HCT116 (cell line): ENCODE results near the gene ERGIC1. TPM values are rescaled to one million over a fixed set of nuclear protein-coding genes. Genes with fewer than 3 reads are reported as not detected.

Source experiments
- ATAC-seq: fragments of 200-7000 bp; cut with Tn5 transposase; 2 replicates; pipeline ENCODE4 v1.9.1; 2020; ENCODE audit warnings: mild to moderate bottlenecking, moderate library complexity
- BruUV-seq: library from RNA; stranded (reverse); fragments of 400-500 nt; replicated peaks from 2 replicates; lab custom pipeline; 2021; lab: Mats Ljungman, UMichigan
- CTCF ChIA-PET: fragments of 300-600 bp; sonication (Branson Sonifier 250); formaldehyde crosslinking; loops from one replicate; lab custom pipeline; 2021; ENCODE audit warnings: antibody characterized with exemption; lab: Charles Lee
- POLR2A ChIA-PET: fragments of 300-600, 350-600 bp; sonication (Branson Sonifier 250); formaldehyde crosslinking; loops from one replicate; lab custom pipeline; 2021; ENCODE audit warnings: antibody characterized with exemption; lab: Charles Lee
- RAD21 ChIA-PET, 2 experiments: fragments of 300-600 bp; sonication (Branson Sonifier 250); formaldehyde crosslinking; loops; one replicate each; lab custom pipeline; 2023; ENCODE audit warnings: low total read pairs in 2 of 2; ENCODE audit not compliant: uncharacterized antibody in 2 of 2, unreplicated experiment in 2 of 2, low non-redundant PET in 1 of 2; lab: Charles Lee
- DNase-seq: peaks from one replicate; pipeline ENCODE4 v3.0.0-alpha.2; 2010; ENCODE audit warnings: low read depth, low spot score
- H2AFZ ChIP-seq: fragments of 200-600 bp; shearing (Covaris generic), sonication (generic); 2 replicates; pipeline ENCODE4 v1.6.1; 2017; ENCODE audit warnings: low read depth, mixed run types, mixed read lengths, antibody characterized with exemption, low read length; ENCODE audit not compliant: poor library complexity, severe bottlenecking
- H3K27ac ChIP-seq: 2 replicates; pipeline ENCODE4 v1.5.1; 2012; ENCODE audit warnings: low read depth, low read length
- H3K27me3 ChIP-seq: fragments of 200-600 bp; sonication (generic); 2 replicates; pipeline ENCODE4 v1.6.1; 2016; ENCODE audit warnings: mixed run types, low read length, mixed read lengths; ENCODE audit not compliant: insufficient read depth
- H3K36me3 ChIP-seq, 2 experiments: fragments of 200-500 bp in 1 of 2; fragments of 200-600 bp in 1 of 2; sonication (Bioruptor generic) in 1 of 2; sonication (generic) in 1 of 2; 2 replicates each; pipeline versions ENCODE4 v1.5.1 to v1.6.1; 2014 to 2016; ENCODE audit warnings: low read length in 2 of 2, inconsistent platforms in 1 of 2, mixed read lengths in 1 of 2, mixed run types in 1 of 2; ENCODE audit not compliant: insufficient read depth in 2 of 2, control insufficient read depth in 1 of 2
- H3K4me1 ChIP-seq, 2 experiments: fragments of 200-600 bp in 1 of 2; sonication (generic) in 1 of 2; 2 replicates each; pipeline versions ENCODE4 v1.5.1 to v1.6.1; 2012 to 2017; ENCODE audit warnings: low read length in 2 of 2, inconsistent platforms in 1 of 2, mild to moderate bottlenecking in 1 of 2, mixed read lengths in 1 of 2, mixed run types in 1 of 2, moderate library complexity in 1 of 2; ENCODE audit not compliant: insufficient read depth in 2 of 2, control insufficient read depth in 1 of 2
- H3K4me2 ChIP-seq: fragments of 200-600 bp; sonication (generic); 2 replicates; pipeline ENCODE4 v1.6.1; 2017; ENCODE audit warnings: mixed run types, low read length, mixed read lengths
- H3K4me3 ChIP-seq, 2 experiments: fragments of 200-600 bp in 1 of 2; sonication (generic) in 1 of 2; replicated peaks in 1 of 2; 2 replicates each; pipeline ENCODE4 v1.5.1; 2011 to 2016; ENCODE audit warnings: low read length in 2 of 2, control low read depth in 1 of 2, low read depth in 1 of 2, mild to moderate bottlenecking in 1 of 2, mixed read lengths in 1 of 2, mixed run types in 1 of 2
- H3K79me2 ChIP-seq: fragments of 200-600 bp; sonication (generic); 2 replicates; pipeline ENCODE4 v1.6.1; 2017; ENCODE audit warnings: mild to moderate bottlenecking, mixed run types, low read length, moderate library complexity, mixed read lengths; ENCODE audit not compliant: insufficient read depth
- H3K9ac ChIP-seq: fragments of 200-600 bp; sonication (generic); 2 replicates; pipeline ENCODE4 v1.6.1; 2016; ENCODE audit warnings: low read length, mixed read lengths
- H3K9me2 ChIP-seq: fragments of 200-600 bp; sonication (generic), shearing (Covaris generic); 2 replicates; pipeline ENCODE4 v1.6.1; 2017; ENCODE audit warnings: mixed run types, mild to moderate bottlenecking, moderate library complexity; ENCODE audit not compliant: insufficient read depth
- H3K9me3 ChIP-seq, 2 experiments: fragments of 200-500 bp in 1 of 2; fragments of 200-600 bp in 1 of 2; sonication (Bioruptor generic) in 1 of 2; sonication (generic) in 1 of 2; 2 replicates each; pipeline ENCODE4 v1.6.1; 2014 to 2017; ENCODE audit warnings: low read length in 2 of 2, mixed read lengths in 2 of 2, inconsistent platforms in 1 of 2, low read depth in 1 of 2, mild to moderate bottlenecking in 1 of 2, mixed run types in 1 of 2, moderate library complexity in 1 of 2; ENCODE audit not compliant: control insufficient read depth in 1 of 2, insufficient read depth in 1 of 2
- H4K20me1 ChIP-seq: fragments of 200-600 bp; sonication (generic), shearing (Covaris generic); 2 replicates; pipeline ENCODE4 v1.6.1; 2017; ENCODE audit warnings: mixed run types, mild to moderate bottlenecking, moderate library complexity; ENCODE audit not compliant: insufficient read depth
- POLR2AphosphoS5 ChIP-seq: IDR thresholded peaks from 2 replicates; pipeline ENCODE4 v1.6.1; 2011; ENCODE audit warnings: mild to moderate bottlenecking, low read depth, low read length, moderate library complexity
- ZFX ChIP-seq: fragments of 450-650 bp; IDR thresholded peaks from 2 replicates; pipeline ENCODE4 v1.6.1; 2017
- intact Hi-C: fragments of 100-400 bp; cut with micrococcal nuclease; formaldehyde crosslinking; loops from 2 replicates; pipeline ENCODE4 v1.10.0; 2022
- total RNA-seq: library from RNA; stranded (reverse); gene quantifications from one replicate; pipeline ENCODE4 v1.2.1, GENCODE V29; 2021; ENCODE audit not compliant: unreplicated experiment
- TF ChIP-seq, protein P1 (sequence below): IDR thresholded peaks from 2 replicates; pipeline ENCODE4 v1.6.1; 2011; ENCODE audit warnings: mild to moderate bottlenecking, low read length, moderate library complexity; ENCODE audit not compliant: insufficient replicate concordance; ENCODE audit errors: extremely low read depth

The ERGIC1 gene
- total RNA-seq, 1 experiment from 2014 or later: 73.3 TPM

DNA sequence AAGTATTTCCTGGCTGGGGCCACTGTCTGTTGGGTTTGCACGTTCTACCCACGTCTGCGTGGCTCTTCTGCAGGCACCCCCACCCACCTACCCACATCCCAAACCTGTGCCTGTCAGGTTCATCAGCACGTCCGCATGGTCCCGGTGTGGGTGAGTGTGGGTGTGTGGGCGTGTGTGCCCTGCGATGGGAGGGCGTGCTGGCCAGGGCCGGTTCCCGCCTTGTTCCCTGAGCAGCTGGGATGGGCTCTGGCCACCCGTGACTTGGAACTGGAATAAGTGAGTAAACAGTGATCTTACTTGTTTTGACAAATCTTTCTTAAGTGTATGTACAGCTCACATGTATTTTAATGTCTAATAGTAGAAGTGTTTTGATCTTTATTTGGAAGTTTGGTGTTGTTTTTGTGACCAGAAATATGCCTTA is 20.4 kb downstream of the ERGIC1 start:
- no peaks in the 10 kb centered on the region for H3K27me3 ChIP-seq
- TF ChIP-seq, protein P1, sequence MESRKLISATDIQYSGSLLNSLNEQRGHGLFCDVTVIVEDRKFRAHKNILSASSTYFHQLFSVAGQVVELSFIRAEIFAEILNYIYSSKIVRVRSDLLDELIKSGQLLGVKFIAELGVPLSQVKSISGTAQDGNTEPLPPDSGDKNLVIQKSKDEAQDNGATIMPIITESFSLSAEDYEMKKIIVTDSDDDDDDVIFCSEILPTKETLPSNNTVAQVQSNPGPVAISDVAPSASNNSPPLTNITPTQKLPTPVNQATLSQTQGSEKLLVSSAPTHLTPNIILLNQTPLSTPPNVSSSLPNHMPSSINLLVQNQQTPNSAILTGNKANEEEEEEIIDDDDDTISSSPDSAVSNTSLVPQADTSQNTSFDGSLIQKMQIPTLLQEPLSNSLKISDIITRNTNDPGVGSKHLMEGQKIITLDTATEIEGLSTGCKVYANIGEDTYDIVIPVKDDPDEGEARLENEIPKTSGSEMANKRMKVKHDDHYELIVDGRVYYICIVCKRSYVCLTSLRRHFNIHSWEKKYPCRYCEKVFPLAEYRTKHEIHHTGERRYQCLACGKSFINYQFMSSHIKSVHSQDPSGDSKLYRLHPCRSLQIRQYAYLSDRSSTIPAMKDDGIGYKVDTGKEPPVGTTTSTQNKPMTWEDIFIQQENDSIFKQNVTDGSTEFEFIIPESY: no peak
- no peak for ATAC-seq
- H3K4me3 ChIP-seq: no peak overlapping the region
- ChIA-PET RAD21 (no interaction called here), CTCF (no interaction called here), POLR2A (no interaction called here)
- H4K20me1 ChIP-seq: no peaks in the 10 kb centered on the region
- intact Hi-C loops: no loop called here
- H3K27ac ChIP-seq: no peak overlapping the region
- H3K9me3 ChIP-seq: no peaks in the 10 kb centered on the region
- H3K4me1 ChIP-seq: peaks cover 0 to 19% of the 10 kb centered on the region in 2 experiments; a peak in 2 of 4 replicates
- H3K9ac ChIP-seq: no peak overlapping the region
- H3K9me2 ChIP-seq: no peaks in the 10 kb centered on the region
- peaks cover 27% of the 10 kb centered on the region; the same call in 1 of the 2 replicates for H3K79me2 ChIP-seq
- no TSS peak for BruUV-seq
- H2AFZ ChIP-seq: no peak overlapping the region
- DNase-seq: no peak
- no peak overlapping the region for H3K4me2 ChIP-seq
- H3K36me3 ChIP-seq: no peaks in the 10 kb centered on the region

DNA sequence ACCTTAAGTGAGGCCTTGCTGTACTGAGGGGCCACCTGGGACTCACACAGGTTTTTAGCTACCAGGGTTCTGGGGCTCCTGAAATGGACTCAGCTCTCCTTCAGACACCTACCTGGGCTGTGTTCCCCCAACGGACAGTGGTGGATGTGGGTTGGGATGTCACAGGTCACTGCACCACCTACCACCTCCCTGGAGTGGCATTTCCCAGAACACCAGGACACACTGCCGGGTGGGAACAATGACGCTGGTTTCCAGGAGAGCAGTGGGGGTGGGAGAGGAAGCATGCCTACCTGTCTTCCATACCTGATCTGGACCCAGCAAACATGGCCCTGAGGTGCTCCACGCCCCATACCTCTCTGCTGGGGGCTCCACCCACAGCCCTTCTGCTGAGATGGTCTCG is 20.9 kb downstream of the ERGIC1 start:
- Histone ChIP-seq H3K27ac (no peak overlapping the region), H3K4me2 (no peak overlapping the region), H3K4me3 (no peak overlapping the region), H3K79me2 (peaks cover 24% of the 10 kb centered on the region; the same call in 1 of the 2 replicates), H3K9me2 (no peaks in the 10 kb centered on the region), H2AFZ (no peak overlapping the region), H4K20me1 (no peaks in the 10 kb centered on the region), H3K27me3 (no peaks in the 10 kb centered on the region), H3K4me1 (peaks cover 0 to 21% of the 10 kb centered on the region in 2 experiments; a peak in 2 of 4 replicates), H3K36me3 (no peaks in the 10 kb centered on the region), H3K9me3 (no peaks in the 10 kb centered on the region), H3K9ac (no peak overlapping the region)
- no peak for ATAC-seq
- RAD21 ChIA-PET: no interaction called here
- TF ChIP-seq ZFX (no peak), POLR2AphosphoS5 (no peak)
- DNase-seq: no peak
- CTCF ChIA-PET: no interaction called here
- intact Hi-C loops: no loop called here
- POLR2A ChIA-PET: no interaction called here
- no TSS peak for BruUV-seq
